CD4-positive, alpha-beta T cell treated with Interleukin-1 beta for 1 hour (primary cell): ENCODE data around the gene TMEM150A.
"Not testable (repeated sequence)": the region's sequence is repeated elsewhere in the genome, so short reads cannot be mapped to it uniquely, and the experiment has no call there.

Source experiments
- DNase-seq, 2 donors: peaks; one replicate each; pipeline ENCODE4 v3.0.0-alpha.2; 2020 to 2022

TMEM150A gene, protein sequence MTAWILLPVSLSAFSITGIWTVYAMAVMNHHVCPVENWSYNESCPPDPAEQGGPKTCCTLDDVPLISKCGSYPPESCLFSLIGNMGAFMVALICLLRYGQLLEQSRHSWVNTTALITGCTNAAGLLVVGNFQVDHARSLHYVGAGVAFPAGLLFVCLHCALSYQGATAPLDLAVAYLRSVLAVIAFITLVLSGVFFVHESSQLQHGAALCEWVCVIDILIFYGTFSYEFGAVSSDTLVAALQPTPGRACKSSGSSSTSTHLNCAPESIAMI

DNA sequence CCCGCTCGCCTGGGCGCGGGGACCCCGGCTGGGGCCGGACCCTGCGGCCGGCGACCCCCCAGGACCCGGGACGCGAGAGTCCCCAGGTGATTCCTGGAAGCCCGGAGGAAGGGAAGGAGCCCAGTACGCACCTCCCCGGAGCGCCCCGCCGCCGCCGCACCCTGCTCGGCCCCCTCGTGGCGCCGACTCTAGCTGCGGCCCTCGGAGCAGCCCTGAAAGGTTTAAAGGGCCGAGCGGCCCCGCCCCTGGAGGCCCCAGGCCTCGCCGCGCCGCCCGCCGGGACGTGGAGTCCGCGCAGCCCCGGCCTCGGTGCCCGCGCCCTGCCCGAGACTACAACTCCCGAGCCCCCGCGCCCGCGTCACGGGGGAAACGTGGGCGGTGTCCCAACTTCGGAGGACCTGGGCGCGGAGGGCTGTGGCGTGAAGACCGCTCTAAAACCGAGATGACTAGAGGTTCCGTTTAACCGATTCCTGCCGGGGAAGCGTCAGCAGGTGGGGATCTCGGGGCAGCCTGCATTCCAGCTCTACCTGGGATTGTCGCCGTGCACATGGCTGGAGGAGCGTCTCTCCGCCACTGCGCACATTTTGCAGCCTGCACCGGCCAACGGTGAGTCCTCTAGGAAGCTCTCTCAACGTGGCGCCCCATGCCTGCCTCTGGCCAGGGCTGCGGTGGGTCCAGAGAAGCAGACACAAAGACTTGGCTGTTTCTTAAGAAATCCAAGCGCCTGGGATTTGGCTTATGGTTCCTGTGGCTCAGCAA lies at the start of gene TMEM150A:
Gene TMEM150A (minus strand): TSS at position 223 of the 759 bp plus-strand sequence. CDS start 750 bp downstream, outside the sequence.
- DNase-seq: peak; percentile 88 to 90

DNA sequence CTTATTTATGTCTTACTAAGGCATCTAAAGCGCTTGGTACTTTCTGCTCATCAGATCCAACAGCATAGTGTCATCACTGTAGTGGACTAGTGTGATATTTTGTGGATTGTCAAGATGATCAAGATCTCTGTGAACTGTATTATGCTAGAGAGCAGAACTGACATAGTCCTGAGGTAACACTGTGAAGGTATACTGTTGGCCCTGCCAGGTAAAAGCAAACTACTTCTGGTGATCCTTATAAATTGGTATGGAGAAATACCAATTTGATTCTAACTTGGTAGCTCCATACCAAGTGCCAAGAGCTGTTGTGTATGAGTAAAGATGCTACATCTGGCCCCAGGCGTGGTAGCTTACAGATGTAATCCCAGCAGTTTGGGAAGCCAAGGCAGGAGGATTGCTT lies 49.6 kb upstream of the TMEM150A start:
- DNase-seq: no peak

DNA sequence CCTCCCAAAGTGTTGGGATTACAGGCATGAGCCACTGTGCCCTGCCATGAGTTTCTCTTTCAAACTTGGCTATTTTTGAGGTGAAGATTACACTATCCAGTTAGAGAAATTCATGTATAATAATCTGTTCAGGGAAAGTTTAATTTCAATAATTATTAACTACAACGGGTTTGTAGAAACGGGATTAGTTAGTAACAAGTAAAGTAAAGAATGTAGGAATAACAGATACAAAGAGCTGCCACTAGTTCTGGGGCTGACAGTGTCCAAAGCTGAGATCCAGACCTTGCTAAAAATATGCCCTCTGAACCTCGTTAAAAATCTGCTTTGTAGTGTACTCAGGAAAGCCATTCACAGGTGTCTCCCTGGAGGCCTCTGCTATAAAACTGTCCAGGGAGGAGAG lies 48.6 kb upstream of the TMEM150A start:
- no peak for DNase-seq

DNA sequence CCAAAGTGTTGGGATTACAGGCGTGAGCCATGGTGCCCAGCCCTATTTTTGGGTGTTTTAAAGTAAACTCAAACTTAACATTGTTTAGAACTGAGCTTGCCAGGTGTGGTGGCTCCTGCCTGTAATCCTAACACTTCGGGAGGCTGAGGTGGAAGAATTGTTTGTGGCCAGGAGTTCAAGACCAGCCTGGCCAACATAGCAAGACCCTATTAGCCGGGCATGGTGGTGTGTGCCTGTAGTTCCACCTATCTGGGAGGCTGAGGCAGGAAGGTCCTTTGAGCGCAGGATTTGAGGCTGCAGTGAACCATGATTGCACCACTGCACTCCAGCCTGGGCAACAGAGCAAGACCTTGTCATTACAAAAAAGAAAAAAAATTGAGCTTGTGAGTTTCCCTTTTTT lies 48.0 kb upstream of the TMEM150A start:
- no peak for DNase-seq

DNA sequence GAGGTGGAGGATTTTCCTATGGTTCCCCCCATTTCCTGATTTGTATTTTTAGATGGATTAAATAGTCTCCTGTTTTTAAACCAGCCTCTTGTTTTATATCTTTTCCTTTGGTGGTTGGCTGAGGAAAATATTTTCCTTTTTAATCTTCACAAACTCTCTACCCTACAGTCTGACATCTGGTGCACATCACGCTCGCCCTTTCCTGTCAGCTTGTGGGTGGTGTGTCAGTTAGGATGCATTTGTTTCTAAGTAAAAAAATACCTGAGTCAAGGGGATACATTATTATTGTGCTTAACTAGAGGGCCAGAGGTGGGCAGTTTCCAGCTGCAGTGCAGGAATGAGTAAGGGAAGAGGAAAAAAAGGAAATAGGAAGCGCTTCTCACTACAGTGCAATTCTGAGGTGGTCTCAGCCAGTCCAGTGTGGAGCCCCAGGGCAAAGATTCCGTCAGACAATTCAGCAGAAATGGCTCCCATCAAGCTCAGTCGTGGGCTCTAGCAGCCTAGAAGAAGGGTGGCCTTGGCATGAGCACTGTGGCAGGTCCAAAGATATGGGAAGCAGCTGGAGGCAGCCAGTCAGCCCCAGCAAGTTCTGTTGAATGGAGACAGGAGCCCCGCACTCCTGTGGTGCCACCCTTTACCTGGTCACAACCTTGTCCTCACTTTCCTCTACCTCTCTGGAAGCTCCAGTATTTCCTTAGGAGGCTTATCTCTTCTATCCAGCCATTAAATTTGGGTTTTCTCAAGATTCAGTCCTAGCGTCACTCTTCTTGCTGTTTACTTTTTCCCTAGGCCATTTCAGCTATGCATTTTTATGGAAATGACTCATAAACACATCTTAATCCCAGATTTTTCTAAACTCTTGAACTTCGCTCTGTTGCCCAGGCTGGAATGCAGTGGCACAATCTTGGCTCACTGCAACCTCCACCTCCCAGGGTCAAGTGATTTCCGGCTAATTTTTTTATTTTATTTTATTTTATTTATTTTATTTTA lies 47.0 kb upstream of the TMEM150A start:
- DNase-seq: no peak

DNA sequence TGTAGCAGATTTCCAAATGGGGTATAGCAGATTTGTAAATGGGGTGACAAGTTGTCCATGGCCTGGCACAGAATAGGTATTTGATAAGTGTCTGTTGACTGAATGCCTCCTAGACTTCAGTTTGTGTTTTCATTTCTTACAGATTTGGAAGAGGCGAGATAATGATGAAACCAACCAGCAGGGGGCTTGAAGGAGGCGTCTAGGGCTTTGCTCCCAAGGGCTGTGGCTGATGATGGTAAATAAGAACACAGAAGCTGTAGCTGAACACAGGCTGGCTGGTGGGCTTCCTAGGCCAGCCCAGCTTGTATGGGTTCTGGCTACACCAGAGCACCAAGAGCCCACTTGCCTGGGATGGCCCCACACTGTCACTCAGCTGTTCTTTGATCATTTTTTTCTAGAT lies 46.1 kb upstream of the TMEM150A start:
- no peak for DNase-seq

DNA sequence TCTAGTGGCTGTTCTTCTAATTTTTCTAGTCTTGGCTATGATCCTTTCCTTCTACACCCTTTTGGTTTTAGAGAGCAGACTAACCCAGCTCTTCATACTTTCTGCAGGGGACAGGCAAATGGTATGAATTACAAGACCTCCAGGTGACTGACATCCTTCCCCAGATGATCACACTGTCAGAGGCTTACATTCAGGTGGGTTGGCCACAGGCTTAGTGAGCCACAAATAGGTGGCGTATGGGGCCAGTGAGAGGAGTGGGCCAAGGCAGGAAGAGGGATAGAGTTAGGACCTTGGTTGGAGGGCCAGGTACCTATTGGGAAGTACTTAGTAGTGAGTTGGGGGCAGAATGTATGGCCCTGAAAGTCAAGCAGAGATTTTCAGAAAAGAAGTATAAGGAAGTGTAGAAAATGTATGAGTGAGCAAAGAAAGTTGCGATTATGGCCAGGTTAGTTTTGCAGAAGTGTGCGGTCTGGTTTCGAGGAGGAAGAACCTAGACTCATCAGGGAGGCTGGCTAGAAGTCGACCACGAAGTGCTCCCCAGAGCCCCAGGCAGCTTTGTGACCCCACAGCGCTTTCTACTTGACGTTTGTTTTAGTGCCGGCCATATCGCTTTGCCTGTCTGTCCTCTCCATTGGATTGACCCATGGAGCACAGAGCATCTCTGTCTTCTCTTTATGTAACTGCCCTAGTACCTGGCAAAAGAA lies 45.5 kb upstream of the TMEM150A start:
- DNase-seq: peak in 1 of 2 donors; percentile 29

DNA sequence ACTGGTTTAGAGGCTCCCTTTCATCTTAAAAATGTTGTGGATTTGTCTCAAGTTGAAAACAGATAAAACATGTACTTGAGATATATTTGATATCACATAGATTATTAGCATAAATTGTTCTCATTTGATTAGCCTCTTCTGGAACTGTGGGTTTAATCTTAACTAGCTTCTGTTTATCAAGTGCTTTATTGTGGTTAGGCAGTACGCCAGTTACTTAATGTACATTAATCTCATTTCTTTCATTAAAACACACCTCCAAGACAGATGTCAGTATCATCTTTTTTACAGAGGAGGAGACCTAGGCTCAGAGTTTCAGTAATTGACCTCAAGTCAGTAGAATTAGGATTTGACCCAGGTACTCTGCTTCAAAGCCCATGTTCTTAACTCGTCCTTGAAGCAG lies 43.7 kb upstream of the TMEM150A start:
- no peak for DNase-seq

DNA sequence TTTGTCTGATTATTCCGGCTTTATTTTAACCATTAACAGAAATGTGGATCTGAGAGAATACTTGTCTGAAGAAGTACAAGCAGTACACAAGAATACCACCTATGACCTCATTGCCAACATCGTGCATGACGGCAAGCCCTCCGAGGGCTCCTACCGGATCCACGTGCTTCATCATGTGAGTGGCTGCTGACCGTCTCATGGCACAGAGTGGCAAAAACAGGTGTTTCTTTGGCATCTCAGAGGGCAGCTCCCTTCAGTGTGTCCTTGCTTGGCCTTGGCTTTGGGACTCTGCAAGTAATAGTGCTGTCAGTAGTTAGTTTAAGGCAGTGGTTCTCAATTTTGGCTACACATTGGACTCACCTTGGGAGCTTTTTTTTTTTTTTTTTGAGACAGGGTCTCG lies 42.4 kb upstream of the TMEM150A start:
- DNase-seq: no peak

DNA sequence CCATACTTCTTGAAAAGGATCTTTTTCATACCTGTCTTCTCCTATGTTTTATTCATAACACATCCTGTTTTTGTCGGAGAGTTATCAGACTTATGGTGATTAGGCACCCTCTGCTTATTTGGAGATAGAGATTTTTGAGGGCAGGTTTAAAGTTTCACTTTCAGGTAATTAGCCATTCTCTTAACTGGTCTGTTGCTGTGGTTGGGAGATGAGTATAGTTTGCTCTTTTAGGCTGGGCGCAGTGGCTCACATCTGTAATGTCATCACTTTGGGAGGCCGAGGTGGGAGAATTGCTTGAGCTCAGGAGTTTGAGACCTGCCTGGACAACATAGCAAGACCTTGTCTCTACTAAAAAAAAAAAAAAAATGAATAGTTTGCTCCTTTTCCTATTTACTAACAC lies 40.2 kb upstream of the TMEM150A start:
- peak in 1 of 2 donors; percentile 12 for DNase-seq

DNA sequence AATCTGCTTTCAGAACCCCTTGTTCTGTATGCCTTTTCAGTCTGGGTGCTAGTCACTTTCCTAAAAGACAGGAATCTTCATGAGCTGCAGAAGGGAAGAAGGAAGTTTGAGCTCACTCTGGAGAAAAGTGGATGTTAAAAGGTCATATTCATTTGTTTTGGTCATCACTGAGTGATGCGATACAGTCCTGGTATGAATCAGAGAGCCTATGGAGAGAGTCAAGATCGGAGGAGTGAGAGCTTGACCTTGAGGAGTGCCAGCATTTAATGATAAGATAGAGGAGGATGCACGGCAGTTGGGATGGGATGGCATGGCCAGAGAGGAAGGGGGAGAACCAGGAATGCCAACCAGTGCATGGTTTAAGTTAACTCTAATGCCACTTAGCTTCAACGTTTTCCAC lies 33.1 kb upstream of the TMEM150A start:
- DNase-seq: no peak

DNA sequence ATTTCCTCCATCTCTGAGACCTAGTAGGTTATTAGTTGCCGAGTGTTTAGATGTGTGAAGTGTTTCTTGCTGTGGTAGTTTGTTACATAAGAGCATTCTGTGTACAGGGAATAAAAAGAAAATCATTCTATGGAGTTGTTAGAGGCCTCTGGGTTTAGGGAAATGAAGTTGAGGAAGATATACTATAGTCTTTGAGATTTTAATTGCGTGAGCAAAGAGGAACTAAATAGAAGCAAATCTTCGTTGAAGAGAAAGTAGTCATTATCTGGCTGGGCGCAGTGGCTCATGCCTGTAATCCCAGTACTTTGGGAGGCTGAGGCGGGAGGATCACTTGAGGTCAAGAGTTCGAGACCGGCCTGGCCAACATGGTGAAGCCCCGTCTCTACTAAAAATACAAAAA lies 32.5 kb upstream of the TMEM150A start:
- DNase-seq: no peak

DNA sequence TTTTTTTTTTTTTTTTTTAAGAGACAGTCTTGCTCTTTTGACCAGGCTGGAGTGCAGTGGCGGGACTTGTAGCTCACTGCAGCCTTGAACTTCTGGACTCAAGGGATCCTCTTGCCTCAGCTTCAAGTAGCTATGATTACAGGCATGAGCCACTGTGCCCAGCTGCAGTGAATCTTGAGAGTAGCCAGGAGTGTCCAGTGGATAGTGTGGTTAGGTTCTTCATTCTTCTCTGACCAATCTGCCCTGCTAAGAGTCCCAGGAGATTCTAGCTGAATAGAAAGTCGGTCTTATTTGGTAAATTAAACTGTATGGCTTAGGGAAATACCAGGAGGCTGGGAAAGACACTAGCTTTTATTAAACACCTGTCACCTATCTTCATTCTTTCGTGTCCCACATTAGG lies 28.8 kb upstream of the TMEM150A start:
- no peak for DNase-seq

DNA sequence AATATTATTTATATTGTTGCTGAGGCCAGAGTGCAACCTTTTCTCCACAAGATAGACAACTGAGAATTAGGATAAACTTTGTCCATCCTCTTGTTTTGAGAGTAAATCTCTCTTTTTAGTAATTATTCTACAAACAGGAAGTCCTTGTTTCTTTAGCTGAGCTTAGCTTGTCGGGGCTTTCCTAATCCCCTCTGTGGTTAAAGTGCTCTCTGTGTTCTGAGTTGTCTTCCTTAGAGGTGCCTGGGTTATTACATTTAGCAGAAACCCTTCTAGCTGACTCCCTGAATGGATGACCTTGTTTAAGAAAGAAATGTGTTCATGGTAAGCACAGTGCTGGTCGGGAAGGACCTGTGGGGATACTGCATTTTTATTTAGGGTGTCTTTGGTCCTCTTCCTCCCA lies 26.2 kb upstream of the TMEM150A start:
- DNase-seq: no peak

DNA sequence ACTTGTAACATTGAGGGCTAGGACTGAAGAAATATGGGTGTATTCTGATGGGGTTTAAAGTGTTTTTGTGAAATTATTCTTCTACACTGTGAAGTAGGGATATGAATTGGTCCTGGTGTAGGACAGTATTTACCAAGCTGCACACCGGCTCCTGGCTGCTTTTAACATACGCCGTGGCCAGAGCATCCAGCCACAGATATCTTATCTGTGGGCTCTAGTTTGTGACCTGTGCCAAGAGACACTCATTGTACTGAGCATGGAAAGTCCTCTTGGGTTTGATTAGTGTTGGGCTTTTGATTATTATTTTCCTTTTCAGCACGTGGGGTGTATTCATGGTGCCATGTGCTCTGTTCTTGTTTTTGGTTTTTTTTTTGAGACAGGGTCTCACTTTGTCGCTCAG lies 21.5 kb upstream of the TMEM150A start:
- DNase-seq: no peak

DNA sequence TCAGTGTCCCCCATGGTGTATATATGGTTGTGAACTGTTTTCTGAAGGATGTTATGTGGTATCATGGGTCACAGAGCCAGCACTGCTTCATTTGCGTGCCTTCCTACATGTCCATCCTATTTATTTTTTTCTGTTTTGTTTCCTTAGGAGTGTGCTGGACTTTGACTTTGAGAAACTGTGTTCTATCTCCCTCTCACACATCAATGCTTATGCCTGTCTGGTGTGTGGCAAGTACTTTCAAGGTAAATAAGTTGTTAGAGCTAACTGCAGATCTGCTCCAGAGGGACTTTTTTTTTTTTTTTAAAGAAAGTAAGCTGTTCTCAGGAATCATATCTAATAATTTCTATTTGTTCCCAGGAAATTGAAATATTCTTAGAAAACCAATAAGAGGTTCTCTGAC lies 18.8 kb upstream of the TMEM150A start:
- no peak for DNase-seq

DNA sequence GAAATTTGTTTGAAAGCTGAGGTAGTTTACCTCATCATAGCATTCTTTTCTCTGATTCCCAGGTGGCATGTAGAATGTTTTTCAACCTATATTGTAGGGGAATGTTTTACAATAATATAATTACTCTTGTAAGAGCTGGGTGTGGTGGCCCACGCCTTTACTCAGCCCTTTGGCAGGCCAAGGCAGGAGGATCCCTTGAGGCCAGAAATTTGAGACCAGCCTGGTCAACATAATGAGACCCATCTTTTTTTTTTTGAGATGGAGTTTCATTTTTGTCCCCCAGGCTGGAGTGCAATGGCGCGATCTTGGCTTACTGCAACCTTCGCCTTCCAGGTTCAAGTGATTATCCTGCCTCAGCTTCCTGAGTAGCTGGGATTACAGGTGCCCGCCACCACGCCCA lies 17.1 kb upstream of the TMEM150A start:
- DNase-seq: no peak

DNA sequence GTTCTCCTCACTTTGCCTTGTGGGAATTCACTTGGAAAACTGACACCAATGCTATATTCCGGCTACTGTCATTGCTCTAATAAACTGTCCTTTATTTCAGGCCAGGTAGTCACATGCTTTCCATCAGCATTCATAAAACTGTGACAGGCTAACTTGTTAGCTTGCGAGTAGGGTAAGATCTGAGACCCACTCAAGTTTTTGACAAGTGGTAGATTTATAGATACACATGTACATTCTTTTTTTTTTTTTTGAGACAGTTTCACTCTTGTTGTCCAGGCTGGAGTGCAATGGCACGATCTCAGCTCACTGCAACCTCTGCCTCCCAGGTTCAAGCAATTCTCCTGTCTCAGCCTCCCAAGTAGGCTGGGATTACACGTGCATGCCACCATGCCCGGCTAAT lies 15.2 kb upstream of the TMEM150A start:
- not testable (repeated sequence) for DNase-seq

DNA sequence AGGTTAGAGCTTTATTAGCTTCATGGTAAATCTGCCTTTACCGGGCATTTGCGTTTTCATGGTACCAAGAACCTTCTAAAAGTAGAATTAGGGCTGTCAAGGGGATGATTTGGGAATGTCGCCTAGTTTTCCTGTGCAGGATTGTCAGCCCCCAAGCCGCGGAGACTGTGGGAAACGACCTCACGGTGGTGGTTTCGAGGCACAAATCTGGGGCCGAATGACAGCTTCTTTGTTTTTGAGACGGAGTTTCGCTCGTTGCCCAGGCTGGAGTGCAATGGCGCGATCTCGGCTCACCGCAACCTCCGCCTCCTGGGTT lies 12.9 kb upstream of the TMEM150A start:
- DNase-seq: no peak

DNA sequence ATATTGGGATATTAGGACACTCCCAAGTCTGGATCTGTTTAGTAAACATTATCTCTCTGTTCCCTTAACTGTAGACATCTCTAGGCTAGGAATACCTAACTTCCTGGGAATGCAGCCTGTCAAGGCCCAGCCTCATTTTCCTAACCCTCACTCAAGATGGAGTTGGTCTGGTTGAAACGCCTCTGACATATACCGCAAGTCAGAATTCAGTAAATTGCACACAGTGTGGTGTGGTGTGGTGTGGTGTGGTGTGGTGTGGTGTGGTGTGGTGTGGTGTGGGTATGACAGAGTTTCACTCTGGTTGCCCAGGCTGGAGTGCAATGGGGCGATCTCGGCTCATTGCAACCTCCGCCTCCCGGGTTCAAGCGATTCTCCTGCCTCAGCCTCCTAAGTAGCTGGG lies 12.3 kb upstream of the TMEM150A start:
- DNase-seq: not testable (repeated sequence)

DNA sequence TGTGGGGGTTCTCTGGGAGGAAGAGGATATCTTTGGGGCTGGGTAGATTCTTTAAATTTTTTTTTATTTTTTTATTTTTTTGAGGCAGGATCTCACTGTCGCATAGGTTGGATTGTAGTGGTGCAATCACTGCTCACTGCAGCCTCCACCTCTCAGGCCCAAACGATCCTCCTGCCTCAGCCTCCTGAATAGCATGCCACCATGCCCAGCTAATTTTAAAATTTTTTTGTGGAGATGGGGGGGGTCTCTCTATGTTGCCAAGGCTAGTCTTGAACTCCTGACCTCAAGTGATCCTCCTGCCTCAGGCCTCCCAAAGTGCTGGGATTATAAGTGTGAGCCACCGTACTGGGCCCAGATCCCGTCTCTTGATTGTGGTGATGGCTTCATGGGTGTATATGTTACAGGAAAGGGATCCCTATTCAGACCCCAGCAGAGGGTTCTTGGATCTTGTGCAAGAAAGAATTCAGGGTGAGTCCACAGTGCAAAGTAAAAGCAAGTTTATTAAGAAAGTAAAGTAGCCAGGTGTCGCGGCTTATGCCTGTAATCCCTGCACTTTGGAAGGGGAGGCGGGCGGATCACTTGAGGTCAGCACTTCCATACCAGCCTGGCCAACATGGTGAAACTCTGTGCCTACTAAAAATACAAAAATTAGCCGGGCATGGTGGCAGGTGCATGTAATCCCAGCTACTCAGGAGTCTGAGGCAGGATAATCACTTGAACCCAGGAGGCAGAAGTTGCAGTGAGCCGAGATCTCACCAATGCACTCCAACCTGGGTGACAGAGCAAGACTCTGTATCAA lies 11.4 kb upstream of the TMEM150A start:
- DNase-seq: no peak
